K562 (cell line): ENCODE results near the gene TMEM138. TPM values are rescaled to one million over a fixed set of nuclear protein-coding genes. Genes with fewer than 3 reads are reported as not detected.

Source experiments
- CEBPG ChIP-seq, 3 experiments: fragments of 200-800 bp in 1 of 3; sonication (Bioruptor generic) in 1 of 3; sonication (generic) in 1 of 3; formaldehyde crosslinking in 1 of 3; IDR thresholded peaks in 2 of 3; conservative IDR thresholded peaks in 1 of 3; 2 replicates each; pipeline versions ENCODE4 v1.6.1 to v1.8.0; 2016 to 2022; ENCODE audit warnings: missing compliant biosample characterization in 2 of 3, missing genetic modification characterization in 2 of 3, mild to moderate bottlenecking in 1 of 3, missing genetic modification reagents in 1 of 3
- CHD4 ChIP-seq: fragments of 200-600 bp; sonication (generic); IDR thresholded peaks from 3 replicates; pipeline ENCODE4 v1.6.1; 2012; ENCODE audit warnings: low read depth, mild to moderate bottlenecking, mixed read lengths, low read length, inconsistent platforms; ENCODE audit not compliant: insufficient read depth, insufficient replicate concordance, poor library complexity, severe bottlenecking
- GTF2A2 ChIP-seq: IDR thresholded peaks from 2 replicates; pipeline ENCODE4 v1.6.1; 2016; ENCODE audit warnings: mild to moderate bottlenecking, missing genetic modification characterization, missing compliant biosample characterization
- GTF2E2 ChIP-seq: fragments of 200-800 bp; sonication (Bioruptor generic); IDR thresholded peaks from 2 replicates; pipeline ENCODE4 v1.6.1; 2016; ENCODE audit warnings: missing genetic modification characterization, missing compliant biosample characterization
- MAFF ChIP-seq: IDR thresholded peaks from 2 replicates; pipeline ENCODE4 v1.6.1; 2012; ENCODE audit warnings: low read length, improper control_type of control experiment
- MECOM ChIP-seq: fragments of 250-450 bp; sonication (Bioruptor Pico); IDR thresholded peaks from 2 replicates; pipeline ENCODE4 v1.8.0; 2022; ENCODE audit warnings: inconsistent platforms
- MTA1 ChIP-seq: fragments of 450-650 bp; IDR thresholded peaks from 2 replicates; pipeline ENCODE4 v1.6.1; 2017; ENCODE audit warnings: borderline replicate concordance
- NR2C2 ChIP-seq, 2 experiments: fragments of 200-800 bp in 1 of 2; sonication (Bioruptor generic) in 1 of 2; sonication (generic) in 1 of 2; formaldehyde crosslinking in 1 of 2; IDR thresholded peaks; 2 replicates each; pipeline versions ENCODE4 v1.6.1 to v1.8.0; 2016 to 2022; ENCODE audit warnings: mild to moderate bottlenecking in 1 of 2, missing compliant biosample characterization in 1 of 2, missing genetic modification characterization in 1 of 2, missing genetic modification reagents in 1 of 2
- SPI1 ChIP-seq: IDR thresholded peaks from 2 replicates; pipeline ENCODE4 v1.6.1; 2011; ENCODE audit warnings: low read depth, low read length, control low read depth, borderline replicate concordance
- THRAP3 ChIP-seq: fragments of 450-650 bp; IDR thresholded peaks from 2 replicates; pipeline ENCODE4 v1.6.1; 2016; ENCODE audit warnings: mild to moderate bottlenecking, inconsistent platforms, borderline replicate concordance
- ZKSCAN8 ChIP-seq: fragments of 200-800 bp; sonication (Bioruptor generic); IDR thresholded peaks from 2 replicates; pipeline ENCODE4 v1.6.1; 2016; ENCODE audit warnings: missing genetic modification characterization, missing compliant biosample characterization
- ZNF282 ChIP-seq: sonication (generic); formaldehyde crosslinking; IDR thresholded peaks from 2 replicates; pipeline ENCODE4 v1.8.1; 2023; ENCODE audit warnings: missing genetic modification reagents
- ZNF354B ChIP-seq: fragments of 250-450 bp; sonication (Bioruptor Pico); IDR thresholded peaks from 2 replicates; pipeline ENCODE4 v1.4.0; 2020
- ZNF584 ChIP-seq: fragments of 200-800 bp; sonication (Bioruptor generic); IDR thresholded peaks from 2 replicates; pipeline ENCODE4 v1.6.1; 2016; ENCODE audit warnings: low read depth, mild to moderate bottlenecking, missing genetic modification characterization, missing compliant biosample characterization
- polyA plus RNA-seq, 8 experiments: library from polyadenylated mRNA; depleted of rRNA in 4 of 8; stranded (reverse) in 5 of 8; unstranded in 3 of 8; fragments of >200 nt; fragmentation: Nextera tagmentation in 2 of 8; fragmentation: Illumina TruSeq in 1 of 8; extraction: Ambion mirVana in 2 of 8; extraction: Trizol in 1 of 8; gene quantifications; 2 replicates each; pipeline versions ENCODE4 v1.2.1 to v1.2.3, GENCODE V29; 2011 to 2014; ENCODE audit warnings: inconsistent platforms in 1 of 8, missing spikeins in 1 of 8
- total RNA-seq, 7 experiments: library from RNA; depleted of rRNA in 6 of 7; stranded (reverse); fragments of >200 nt in 6 of 7; fragmentation: Illumina TruSeq in 2 of 7; extraction: Trizol in 2 of 7; gene quantifications; 2 replicates each; pipeline versions ENCODE4 v1.2.1 to v1.2.3, GENCODE V29; 2011 to 2021; ENCODE audit warnings: low replicate concordance in 1 of 7
- TF ChIP-seq, protein P1 (sequence below): fragments of 150-350 bp; IDR thresholded peaks from 2 replicates; pipeline ENCODE4 v1.6.1; 2014; ENCODE audit warnings: low read depth, mild to moderate bottlenecking, low read length, borderline replicate concordance
- TF ChIP-seq, protein P2 (sequence below): sonication (generic); IDR thresholded peaks from 2 replicates; pipeline ENCODE4 v1.6.1; 2016
- TF ChIP-seq, protein P3 (sequence below): IDR thresholded peaks from 3 replicates; pipeline ENCODE4 v1.6.1; 2011; ENCODE audit warnings: borderline replicate concordance, mild to moderate bottlenecking; ENCODE audit not compliant: insufficient read length, insufficient read depth
- TF ChIP-seq, protein P4 (sequence below): fragments of 250-450 bp; sonication (Bioruptor Pico); IDR thresholded peaks from 2 replicates; pipeline ENCODE4 v1.8.0; 2021; ENCODE audit warnings: mild to moderate bottlenecking, moderate library complexity
- TF ChIP-seq, protein P5 (sequence below): fragments of 450-650 bp; IDR thresholded peaks from 2 replicates; pipeline ENCODE4 v1.6.1; 2016

TMEM138 gene
- total and polyA plus RNA-seq, 9 of the 15 experiments (the other 6 are each of a cell fraction or from before 2014, with no cell fraction given): 23.2 to 168 (median 63.1) TPM

DNA sequence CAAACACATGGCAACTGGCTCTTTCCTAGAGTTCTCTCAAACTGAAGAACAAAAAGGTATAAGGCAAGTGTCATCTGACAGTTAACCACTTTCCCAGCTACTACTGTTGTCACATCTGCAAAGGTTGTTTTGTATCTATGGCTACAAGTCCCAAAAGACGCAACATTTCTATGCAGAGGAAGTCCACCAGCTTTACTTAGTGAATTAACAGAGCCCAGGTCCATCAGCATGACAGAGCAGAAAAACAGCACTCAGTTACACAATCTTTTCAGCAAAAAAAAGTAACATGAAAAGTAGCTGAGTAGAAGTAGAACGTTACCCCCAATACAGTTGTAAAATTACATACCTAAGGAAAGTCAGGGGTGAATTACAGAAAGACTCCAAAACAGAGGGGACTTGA, 55.5 kb downstream of the TMEM138 start (continued):
- TF ChIP-seq, protein P1, sequence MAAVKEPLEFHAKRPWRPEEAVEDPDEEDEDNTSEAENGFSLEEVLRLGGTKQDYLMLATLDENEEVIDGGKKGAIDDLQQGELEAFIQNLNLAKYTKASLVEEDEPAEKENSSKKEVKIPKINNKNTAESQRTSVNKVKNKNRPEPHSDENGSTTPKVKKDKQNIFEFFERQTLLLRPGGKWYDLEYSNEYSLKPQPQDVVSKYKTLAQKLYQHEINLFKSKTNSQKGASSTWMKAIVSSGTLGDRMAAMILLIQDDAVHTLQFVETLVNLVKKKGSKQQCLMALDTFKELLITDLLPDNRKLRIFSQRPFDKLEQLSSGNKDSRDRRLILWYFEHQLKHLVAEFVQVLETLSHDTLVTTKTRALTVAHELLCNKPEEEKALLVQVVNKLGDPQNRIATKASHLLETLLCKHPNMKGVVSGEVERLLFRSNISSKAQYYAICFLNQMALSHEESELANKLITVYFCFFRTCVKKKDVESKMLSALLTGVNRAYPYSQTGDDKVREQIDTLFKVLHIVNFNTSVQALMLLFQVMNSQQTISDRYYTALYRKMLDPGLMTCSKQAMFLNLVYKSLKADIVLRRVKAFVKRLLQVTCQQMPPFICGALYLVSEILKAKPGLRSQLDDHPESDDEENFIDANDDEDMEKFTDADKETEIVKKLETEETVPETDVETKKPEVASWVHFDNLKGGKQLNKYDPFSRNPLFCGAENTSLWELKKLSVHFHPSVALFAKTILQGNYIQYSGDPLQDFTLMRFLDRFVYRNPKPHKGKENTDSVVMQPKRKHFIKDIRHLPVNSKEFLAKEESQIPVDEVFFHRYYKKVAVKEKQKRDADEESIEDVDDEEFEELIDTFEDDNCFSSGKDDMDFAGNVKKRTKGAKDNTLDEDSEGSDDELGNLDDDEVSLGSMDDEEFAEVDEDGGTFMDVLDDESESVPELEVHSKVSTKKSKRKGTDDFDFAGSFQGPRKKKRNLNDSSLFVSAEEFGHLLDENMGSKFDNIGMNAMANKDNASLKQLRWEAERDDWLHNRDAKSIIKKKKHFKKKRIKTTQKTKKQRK: no peak
- TF ChIP-seq ZNF354B (CRISPR knock-in tag): no peak
- TF ChIP-seq, protein P2, sequence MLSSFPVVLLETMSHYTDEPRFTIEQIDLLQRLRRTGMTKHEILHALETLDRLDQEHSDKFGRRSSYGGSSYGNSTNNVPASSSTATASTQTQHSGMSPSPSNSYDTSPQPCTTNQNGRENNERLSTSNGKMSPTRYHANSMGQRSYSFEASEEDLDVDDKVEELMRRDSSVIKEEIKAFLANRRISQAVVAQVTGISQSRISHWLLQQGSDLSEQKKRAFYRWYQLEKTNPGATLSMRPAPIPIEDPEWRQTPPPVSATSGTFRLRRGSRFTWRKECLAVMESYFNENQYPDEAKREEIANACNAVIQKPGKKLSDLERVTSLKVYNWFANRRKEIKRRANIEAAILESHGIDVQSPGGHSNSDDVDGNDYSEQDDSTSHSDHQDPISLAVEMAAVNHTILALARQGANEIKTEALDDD: no peak
- TF ChIP-seq CEBPG (CRISPR knock-in tag; IDR thresholded peaks at IDR 0.05): no peak
- peak in 1 of 2 experiments; percentile 67; a peak in 2 of 4 replicates for TF ChIP-seq CEBPG (tag; conservative IDR thresholded peaks at IDR 0.05 in 1 of 2, IDR thresholded peaks at IDR 0.05 in 1 of 2)
- TF ChIP-seq MTA1: no peak
- TF ChIP-seq ZNF282: no peak
- TF ChIP-seq, protein P3, sequence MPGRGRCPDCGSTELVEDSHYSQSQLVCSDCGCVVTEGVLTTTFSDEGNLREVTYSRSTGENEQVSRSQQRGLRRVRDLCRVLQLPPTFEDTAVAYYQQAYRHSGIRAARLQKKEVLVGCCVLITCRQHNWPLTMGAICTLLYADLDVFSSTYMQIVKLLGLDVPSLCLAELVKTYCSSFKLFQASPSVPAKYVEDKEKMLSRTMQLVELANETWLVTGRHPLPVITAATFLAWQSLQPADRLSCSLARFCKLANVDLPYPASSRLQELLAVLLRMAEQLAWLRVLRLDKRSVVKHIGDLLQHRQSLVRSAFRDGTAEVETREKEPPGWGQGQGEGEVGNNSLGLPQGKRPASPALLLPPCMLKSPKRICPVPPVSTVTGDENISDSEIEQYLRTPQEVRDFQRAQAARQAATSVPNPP: no peak
- peak; percentile 13; the same call in 1 of the 2 replicates for TF ChIP-seq SPI1
- TF ChIP-seq CHD4: no peak
- TF ChIP-seq, protein P4, sequence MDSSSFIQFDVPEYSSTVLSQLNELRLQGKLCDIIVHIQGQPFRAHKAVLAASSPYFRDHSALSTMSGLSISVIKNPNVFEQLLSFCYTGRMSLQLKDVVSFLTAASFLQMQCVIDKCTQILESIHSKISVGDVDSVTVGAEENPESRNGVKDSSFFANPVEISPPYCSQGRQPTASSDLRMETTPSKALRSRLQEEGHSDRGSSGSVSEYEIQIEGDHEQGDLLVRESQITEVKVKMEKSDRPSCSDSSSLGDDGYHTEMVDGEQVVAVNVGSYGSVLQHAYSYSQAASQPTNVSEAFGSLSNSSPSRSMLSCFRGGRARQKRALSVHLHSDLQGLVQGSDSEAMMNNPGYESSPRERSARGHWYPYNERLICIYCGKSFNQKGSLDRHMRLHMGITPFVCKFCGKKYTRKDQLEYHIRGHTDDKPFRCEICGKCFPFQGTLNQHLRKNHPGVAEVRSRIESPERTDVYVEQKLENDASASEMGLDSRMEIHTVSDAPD (CRISPR knock-in tag): no peak
- TF ChIP-seq THRAP3: no peak
- 0 out of 2 replicates have a peak, but pooled peaks have one; percentile 20 for TF ChIP-seq MAFF
- TF ChIP-seq MECOM: no peak
- no peak for TF ChIP-seq GTF2E2 (tag)
- no peak for TF ChIP-seq GTF2A2
- no peak for TF ChIP-seq ZNF584 (CRISPR knock-in tag)
- TF ChIP-seq, protein P5, sequence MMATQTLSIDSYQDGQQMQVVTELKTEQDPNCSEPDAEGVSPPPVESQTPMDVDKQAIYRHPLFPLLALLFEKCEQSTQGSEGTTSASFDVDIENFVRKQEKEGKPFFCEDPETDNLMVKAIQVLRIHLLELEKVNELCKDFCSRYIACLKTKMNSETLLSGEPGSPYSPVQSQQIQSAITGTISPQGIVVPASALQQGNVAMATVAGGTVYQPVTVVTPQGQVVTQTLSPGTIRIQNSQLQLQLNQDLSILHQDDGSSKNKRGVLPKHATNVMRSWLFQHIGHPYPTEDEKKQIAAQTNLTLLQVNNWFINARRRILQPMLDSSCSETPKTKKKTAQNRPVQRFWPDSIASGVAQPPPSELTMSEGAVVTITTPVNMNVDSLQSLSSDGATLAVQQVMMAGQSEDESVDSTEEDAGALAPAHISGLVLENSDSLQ: no peak
- TF ChIP-seq ZKSCAN8 (CRISPR knock-in tag): no peak
- no peak for TF ChIP-seq NR2C2 (CRISPR knock-in tag; IDR thresholded peaks at IDR 0.05)
- TF ChIP-seq NR2C2 (tag; IDR thresholded peaks at IDR 0.05): no peak
